Right lobe of liver (tissue), 4 donors: Measurements from ENCODE around the gene TMEM19.

Experiments used
- CTCF ChIP-seq, 4 donors: fragments of 200-600 bp in 3 of 4; fragments of 450-650 bp in 1 of 4; IDR thresholded peaks; one replicate each; pipeline versions ENCODE4 v1.5.1 to v1.8.0; 2016 to 2022; ENCODE audit warnings: antibody characterized with exemption in 4 of 4, mild to moderate bottlenecking in 2 of 4
- POLR2A ChIP-seq: fragments of 450-650 bp; IDR thresholded peaks from one replicate; pipeline ENCODE4 v1.6.1; 2017; ENCODE audit warnings: antibody characterized with exemption, mild to moderate bottlenecking
- donor health status: DM: no; HTN: no; CAD: no.
- donor health status: DM: no; HTN: no; CAD: no.
- donor health status: DM: no; HTN: yes; CAD: no.

- TF ChIP-seq CTCF (IDR thresholded peaks at IDR 0.05) (no peak), POLR2A (no peak)
Measured at GRCh38 chr12:71665090-71665463, 20.8 kb upstream of the TMEM19 start.
